Neural cell (in vitro differentiated cells): ENCODE measurements around the gene PPIC. TPM values are rescaled to one million over a fixed set of nuclear protein-coding genes. Genes with fewer than 3 reads are reported as not detected.

Experiments
- H2AFZ ChIP-seq: fragments of 200-600, 300-800 bp; sonication (generic), shearing (Covaris generic); 2 replicates; pipeline ENCODE4 v1.6.0; 2014; ENCODE audit warnings: low read depth, mild to moderate bottlenecking, antibody characterized with exemption, low read length, moderate library complexity
- H3F3A ChIP-seq: fragments of 200-600 bp; shearing (Covaris generic); 2 replicates; pipeline ENCODE4 v1.6.1; 2016; ENCODE audit warnings: mild to moderate bottlenecking, moderate library complexity, mixed read lengths, antibody characterized with exemption, low read length; ENCODE audit not compliant: insufficient read depth, poor library complexity, severe bottlenecking
- H3K27ac ChIP-seq: fragments of 200-600, 300-800 bp; sonication (generic), shearing (Covaris generic); 2 replicates; pipeline ENCODE4 v1.5.1; 2014; ENCODE audit warnings: mild to moderate bottlenecking, low read length, moderate library complexity
- H3K27me3 ChIP-seq: fragments of 300-800, 200-600 bp; sonication (generic), shearing (Covaris generic); 2 replicates; pipeline ENCODE4 v1.6.0; 2014; ENCODE audit warnings: mild to moderate bottlenecking, low read depth, low read length, moderate library complexity; ENCODE audit not compliant: insufficient read depth
- H3K36me3 ChIP-seq: fragments of 300-800, 200-600 bp; sonication (generic), shearing (Covaris generic); 2 replicates; pipeline ENCODE4 v1.5.1; 2014; ENCODE audit warnings: mild to moderate bottlenecking, antibody characterized with exemption, low read length, moderate library complexity; ENCODE audit not compliant: insufficient read depth
- H3K4me2 ChIP-seq: fragments of 300-800, 200-600 bp; sonication (generic), shearing (Covaris generic); 2 replicates; pipeline ENCODE4 v1.6.0; 2014; ENCODE audit warnings: mild to moderate bottlenecking, low read length
- H3K4me3 ChIP-seq: fragments of 300-800, 200-600 bp; sonication (generic), shearing (Covaris generic); 2 replicates; pipeline ENCODE4 v1.5.1; 2014; ENCODE audit warnings: mild to moderate bottlenecking, low read length, moderate library complexity
- H3K79me2 ChIP-seq: fragments of 200-600 bp; shearing (Covaris generic); replicated peaks from 2 replicates; pipeline ENCODE4 v1.6.0; 2014; ENCODE audit warnings: mild to moderate bottlenecking, low read length, moderate library complexity; ENCODE audit not compliant: insufficient read depth
- H3K9ac ChIP-seq: fragments of 300-800, 200-600 bp; sonication (generic), shearing (Covaris generic); 2 replicates; pipeline ENCODE4 v1.6.1; 2016; ENCODE audit warnings: mild to moderate bottlenecking, low read length, mixed read lengths
- H3K9me2 ChIP-seq: fragments of 200-600 bp; shearing (Covaris generic); 2 replicates; pipeline ENCODE4 v1.6.1; 2016; ENCODE audit warnings: mild to moderate bottlenecking, low read length, mixed read lengths; ENCODE audit not compliant: insufficient read depth
- H3K9me3 ChIP-seq: fragments of 200-600, 300-800 bp; sonication (generic), shearing (Covaris generic); 2 replicates; pipeline ENCODE4 v1.6.1; 2016; ENCODE audit warnings: mild to moderate bottlenecking, mixed run types, low read length, moderate library complexity, mixed read lengths
- H4K20me1 ChIP-seq: fragments of 200-600 bp; shearing (Covaris generic); 2 replicates; pipeline ENCODE4 v1.6.1; 2016; ENCODE audit warnings: mild to moderate bottlenecking, mixed run types; ENCODE audit not compliant: insufficient read depth
- CTCF ChIP-seq: fragments of 450-650 bp; IDR thresholded peaks from 2 replicates; pipeline ENCODE4 v1.5.1; 2014; ENCODE audit warnings: antibody characterized with exemption, mild to moderate bottlenecking, moderate library complexity; ENCODE audit not compliant: poor library complexity, severe bottlenecking
- EP300 ChIP-seq: fragments of 450-650 bp; conservative IDR thresholded peaks from 2 replicates; pipeline ENCODE4 v1.6.1; 2014; ENCODE audit warnings: antibody characterized with exemption, mild to moderate bottlenecking, moderate library complexity; ENCODE audit not compliant: poor library complexity, severe bottlenecking
- EZH2 ChIP-seq: fragments of 200-600, 300-800 bp; shearing (Covaris generic), sonication (generic); IDR thresholded peaks from 2 replicates; pipeline ENCODE4 v1.6.1; 2014; ENCODE audit warnings: antibody characterized with exemption, low read length, borderline replicate concordance, mild to moderate bottlenecking; ENCODE audit not compliant: insufficient read depth, poor library complexity, severe bottlenecking
- MXI1 ChIP-seq: fragments of 450-650 bp; conservative IDR thresholded peaks from 2 replicates; pipeline ENCODE4 v1.6.1; 2014; ENCODE audit warnings: antibody characterized with exemption, mild to moderate bottlenecking; ENCODE audit not compliant: poor library complexity, severe bottlenecking
- POLR2AphosphoS5 ChIP-seq: IDR thresholded peaks from 2 replicates; pipeline ENCODE4 v1.6.1; 2012
- RAD21 ChIP-seq: fragments of 450-650 bp; conservative IDR thresholded peaks from 2 replicates; pipeline ENCODE4 v1.6.1; 2014; ENCODE audit warnings: antibody characterized with exemption, mild to moderate bottlenecking, moderate library complexity
- REST ChIP-seq: IDR thresholded peaks from 2 replicates; pipeline ENCODE4 v1.6.1; 2012; ENCODE audit warnings: borderline replicate concordance
- SMC3 ChIP-seq: fragments of 450-650 bp; conservative IDR thresholded peaks from 2 replicates; pipeline ENCODE4 v1.6.1; 2014; ENCODE audit warnings: antibody characterized with exemption, mild to moderate bottlenecking, moderate library complexity; ENCODE audit not compliant: poor library complexity
- TAF1 ChIP-seq: IDR thresholded peaks from 2 replicates; pipeline ENCODE4 v1.6.1; 2012; ENCODE audit warnings: low read depth
- polyA plus RNA-seq: library from polyadenylated mRNA; depleted of rRNA; stranded (reverse); fragments of >200 nt; gene quantifications from 2 replicates; pipeline ENCODE4 v1.2.3, GENCODE V29; 2014

The PPIC gene
- polyA plus RNA-seq, 1 donor from 2014 or later, result not detected

- H3K4me3 ChIP-seq, result no peak overlapping the region
- no peak overlapping the region for H2AFZ ChIP-seq
- no peaks in the 10 kb centered on the region for H3K36me3 ChIP-seq
- H3K4me2 ChIP-seq, result no peak overlapping the region
- no peak overlapping the region for H3K9ac ChIP-seq
- no peak for TF ChIP-seq CTCF
- no peak for TF ChIP-seq EZH2
- TF ChIP-seq EP300, result no peak
- TF ChIP-seq TAF1, result no peak
- TF ChIP-seq SMC3, result no peak
- TF ChIP-seq MXI1, result no peak
- no peak for TF ChIP-seq RAD21
- TF ChIP-seq REST, result no peak
- no peak for TF ChIP-seq POLR2AphosphoS5
- no peaks in the 10 kb centered on the region for H3K27me3 ChIP-seq
- H4K20me1 ChIP-seq, result no peaks in the 10 kb centered on the region
- H3K9me3 ChIP-seq, result no peaks in the 10 kb centered on the region
- no peaks in the 10 kb centered on the region for H3F3A ChIP-seq
- H3K9me2 ChIP-seq, result no peaks in the 10 kb centered on the region
- no peak overlapping the region for H3K27ac ChIP-seq
- no peaks in the 10 kb centered on the region for H3K79me2 ChIP-seq
These were observed 9.7 kb upstream of the PPIC start for GRCh38 chr5:123046222-123046621.

- H3K36me3 ChIP-seq, result no peaks in the 10 kb centered on the region
- no peaks in the 10 kb centered on the region for H3K79me2 ChIP-seq
- H3K4me2 ChIP-seq, result no peak overlapping the region
- H3K27ac ChIP-seq, result no peak overlapping the region
- H2AFZ ChIP-seq, result no peak overlapping the region
- H3K9ac ChIP-seq, result no peak overlapping the region
- no peaks in the 10 kb centered on the region for H3K9me3 ChIP-seq
- no peaks in the 10 kb centered on the region for H3K9me2 ChIP-seq
- H3F3A ChIP-seq, result no peaks in the 10 kb centered on the region
- no peak for TF ChIP-seq POLR2AphosphoS5
- no peak for TF ChIP-seq MXI1
- TF ChIP-seq EP300, result no peak
- TF ChIP-seq RAD21, result no peak
- no peak for TF ChIP-seq REST
- TF ChIP-seq SMC3, result no peak
- no peak for TF ChIP-seq TAF1
- no peak for TF ChIP-seq EZH2
- no peak for TF ChIP-seq CTCF
- H3K27me3 ChIP-seq, result no peaks in the 10 kb centered on the region
- no peak overlapping the region for H3K4me3 ChIP-seq
- no peaks in the 10 kb centered on the region for H4K20me1 ChIP-seq
These were observed 8.5 kb upstream of the PPIC start for GRCh38 chr5:123044926-123045617.
